Caco-2 (cell line): ENCODE data around the gene SLC16A6. TPM values are rescaled to one million over a fixed set of nuclear protein-coding genes. Genes with fewer than 3 reads are reported as not detected.
A peak's percentile ranks its signal among the peaks of the same experiment; 100 is the strongest.
"Not testable (repeated sequence)": the region's sequence is repeated elsewhere in the genome, so short reads cannot be mapped to it uniquely, and the experiment has no call there.

Source experiments
- BruUV-seq: library from RNA; stranded (reverse); fragments of 400-500 nt; replicated peaks from 2 replicates; lab custom pipeline; 2021; lab: Mats Ljungman, UMichigan
- CTCF ChIA-PET: fragments of 300-600 bp; sonication (Branson Sonifier 250); formaldehyde crosslinking; loops from one replicate; lab custom pipeline; 2022; ENCODE audit warnings: antibody characterized with exemption; lab: Charles Lee
- POLR2A ChIA-PET: fragments of 300-600 bp; sonication (Branson Sonifier 250); formaldehyde crosslinking; loops from one replicate; lab custom pipeline; 2022; ENCODE audit warnings: antibody characterized with exemption; lab: Charles Lee
- DNase-seq, 2 experiments: peaks; one replicate each; pipeline versions ENCODE4 v3.0.0 to v3.0.0-alpha.2; 2020 to 2022
- H3K27me3 ChIP-seq: replicated peaks from 2 replicates; pipeline ENCODE4 v1.6.0; 2011; ENCODE audit warnings: low read length; ENCODE audit not compliant: control insufficient read depth, insufficient read depth
- H3K36me3 ChIP-seq: 2 replicates; pipeline ENCODE4 v1.5.1; 2011; ENCODE audit warnings: low read length; ENCODE audit not compliant: control insufficient read depth, insufficient read depth
- H3K4me1 ChIP-seq: fragments of 250-450 bp; sonication (Bioruptor Pico); 2 replicates; pipeline ENCODE4 v1.5.1; 2020; ENCODE audit warnings: mild to moderate bottlenecking
- H3K4me3 ChIP-seq: 2 replicates; pipeline ENCODE4 v1.5.1; 2011; ENCODE audit warnings: low read depth, mild to moderate bottlenecking, control low read depth, low read length
- H3K9me3 ChIP-seq: fragments of 250-450 bp; sonication (Bioruptor Pico); 2 replicates; pipeline ENCODE4 v1.5.1; 2020; ENCODE audit warnings: mild to moderate bottlenecking, moderate library complexity
- H3K27ac Mint-ChIP-seq: one replicate; pipeline ENCODE4 v1.8.0; 2022; ENCODE audit warnings: mixed read lengths; ENCODE audit not compliant: unreplicated experiment
- H3K27me3 Mint-ChIP-seq: one replicate; pipeline ENCODE4 v1.8.0; 2022; ENCODE audit warnings: mixed read lengths; ENCODE audit not compliant: insufficient read depth, unreplicated experiment
- H3K36me3 Mint-ChIP-seq: one replicate; pipeline ENCODE4 v1.8.0; 2022; ENCODE audit warnings: mild to moderate bottlenecking, mixed read lengths; ENCODE audit not compliant: insufficient read depth, unreplicated experiment
- H3K4me1 Mint-ChIP-seq: one replicate; pipeline ENCODE4 v1.8.0; 2022; ENCODE audit warnings: low read depth, mixed read lengths; ENCODE audit not compliant: unreplicated experiment
- H3K4me3 Mint-ChIP-seq: one replicate; pipeline ENCODE4 v1.8.0; 2022; ENCODE audit warnings: mild to moderate bottlenecking, moderate library complexity, mixed read lengths; ENCODE audit not compliant: unreplicated experiment
- H3K9me3 Mint-ChIP-seq: one replicate; pipeline ENCODE4 v1.8.0; 2022; ENCODE audit warnings: mixed read lengths; ENCODE audit not compliant: unreplicated experiment
- intact Hi-C: fragments of 100-400 bp; cut with micrococcal nuclease; formaldehyde crosslinking; loops from one replicate; pipeline ENCODE4 v1.10.0; 2022; ENCODE audit not compliant: unreplicated experiment
- total RNA-seq: library from RNA; stranded (reverse); gene quantifications from 2 replicates; pipeline ENCODE4 v1.2.3, GENCODE V29; 2022
- TF ChIP-seq, protein P1 (sequence below), 2 experiments: fragments of 200-600 bp in 1 of 2; IDR thresholded peaks; 1 replicate in 1 of 2; 2 replicates in 1 of 2; pipeline versions ENCODE4 v1.5.1 to v1.8.0; 2011 to 2022; ENCODE audit warnings: antibody characterized with exemption in 1 of 2, control low read depth in 1 of 2, inconsistent platforms in 1 of 2, low read depth in 1 of 2, low read length in 1 of 2, mild to moderate bottlenecking in 1 of 2, moderate library complexity in 1 of 2; ENCODE audit not compliant: insufficient read depth in 1 of 2, severe bottlenecking in 1 of 2, unreplicated experiment in 1 of 2

The SLC16A6 gene
- total RNA-seq, 1 experiment from 2014 or later, result 1.0 TPM

DNA sequence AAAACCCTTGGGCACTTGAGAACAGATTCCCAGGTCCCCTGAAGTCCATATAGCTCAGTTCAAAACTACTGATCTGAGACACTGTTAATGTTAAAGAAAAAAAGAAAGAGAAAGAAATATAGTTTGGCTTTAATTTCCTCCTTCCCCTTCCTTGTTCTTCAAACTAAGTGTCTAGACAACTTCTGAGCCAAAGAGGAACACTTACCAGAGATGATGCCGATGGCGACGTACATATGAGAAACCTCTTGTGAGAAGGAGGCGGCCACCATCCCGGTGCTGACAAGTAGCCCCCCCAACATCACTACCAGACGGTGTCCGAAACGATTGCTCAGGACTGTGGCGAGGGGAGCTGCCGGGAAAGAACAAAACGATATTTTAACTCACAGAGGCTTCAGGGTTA lies 17.2 kb downstream of the SLC16A6 start:
- ChIA-PET POLR2A (no interaction called here), CTCF (no interaction called here)
- TF ChIP-seq, protein P1, sequence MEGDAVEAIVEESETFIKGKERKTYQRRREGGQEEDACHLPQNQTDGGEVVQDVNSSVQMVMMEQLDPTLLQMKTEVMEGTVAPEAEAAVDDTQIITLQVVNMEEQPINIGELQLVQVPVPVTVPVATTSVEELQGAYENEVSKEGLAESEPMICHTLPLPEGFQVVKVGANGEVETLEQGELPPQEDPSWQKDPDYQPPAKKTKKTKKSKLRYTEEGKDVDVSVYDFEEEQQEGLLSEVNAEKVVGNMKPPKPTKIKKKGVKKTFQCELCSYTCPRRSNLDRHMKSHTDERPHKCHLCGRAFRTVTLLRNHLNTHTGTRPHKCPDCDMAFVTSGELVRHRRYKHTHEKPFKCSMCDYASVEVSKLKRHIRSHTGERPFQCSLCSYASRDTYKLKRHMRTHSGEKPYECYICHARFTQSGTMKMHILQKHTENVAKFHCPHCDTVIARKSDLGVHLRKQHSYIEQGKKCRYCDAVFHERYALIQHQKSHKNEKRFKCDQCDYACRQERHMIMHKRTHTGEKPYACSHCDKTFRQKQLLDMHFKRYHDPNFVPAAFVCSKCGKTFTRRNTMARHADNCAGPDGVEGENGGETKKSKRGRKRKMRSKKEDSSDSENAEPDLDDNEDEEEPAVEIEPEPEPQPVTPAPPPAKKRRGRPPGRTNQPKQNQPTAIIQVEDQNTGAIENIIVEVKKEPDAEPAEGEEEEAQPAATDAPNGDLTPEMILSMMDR (IDR thresholded peaks at IDR 0.05; ENCODE audit: insufficient read depth in 1 of 2, low read depth in 1 of 2, low read length in 1 of 2, severe bottlenecking in 1 of 2, unreplicated experiment in 1 of 2), result no peak
- Mint-ChIP-seq H3K4me1 (no peaks in the 10 kb centered on the region), H3K36me3 (no peaks in the 10 kb centered on the region), H3K27ac (no peak overlapping the region), H3K27me3 (no peaks in the 10 kb centered on the region), H3K9me3 (no peaks in the 10 kb centered on the region), H3K4me3 (no peak overlapping the region)
- no peaks in the 10 kb centered on the region for H3K36me3 ChIP-seq
- H3K4me3 ChIP-seq, result no peak overlapping the region
- intact Hi-C loops, result no loop called here
- H3K9me3 ChIP-seq, result peaks cover 18% of the 10 kb centered on the region
- BruUV-seq, result no TSS peak
- H3K4me1 ChIP-seq, result no peaks in the 10 kb centered on the region
- DNase-seq, result no peak
- no peaks in the 10 kb centered on the region for H3K27me3 ChIP-seq

DNA sequence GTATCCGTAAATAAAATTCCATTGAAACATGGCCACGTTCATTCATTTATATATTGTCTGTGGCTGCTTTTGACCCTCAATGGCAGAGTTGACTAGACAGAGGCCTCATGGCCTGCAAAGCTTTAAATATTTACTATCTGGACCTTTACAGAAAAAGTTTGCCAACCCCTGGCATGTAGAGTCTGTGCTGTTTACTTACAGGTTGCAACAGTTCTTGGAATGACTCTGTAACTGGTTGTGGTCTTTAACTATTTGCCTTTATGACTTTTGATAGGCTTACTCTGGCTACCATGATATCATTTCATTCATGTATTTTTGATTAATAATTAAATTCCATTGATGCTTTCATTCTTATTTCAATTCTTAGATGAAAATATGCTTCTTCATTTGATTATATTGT lies 25.1 kb downstream of the SLC16A6 start:
- CTCF ChIA-PET, result interaction anchor here (0.7 kb wide), 1 partner anchor 17 kb away, joined by 4 read pairs; no protein-coding TSS in a partner anchor
- BruUV-seq, H3K9me3 ChIP-seq, DNase-seq, H3K36me3 ChIP-seq, H3K4me1 Mint-ChIP-seq, intact Hi-C loops, H3K4me3 Mint-ChIP-seq, H3K27me3 ChIP-seq, H3K27me3 Mint-ChIP-seq, H3K4me3 ChIP-seq, POLR2A ChIA-PET, H3K9me3 Mint-ChIP-seq, H3K36me3 Mint-ChIP-seq, H3K27ac Mint-ChIP-seq, H3K4me1 ChIP-seq: not testable (repeated sequence)

DNA sequence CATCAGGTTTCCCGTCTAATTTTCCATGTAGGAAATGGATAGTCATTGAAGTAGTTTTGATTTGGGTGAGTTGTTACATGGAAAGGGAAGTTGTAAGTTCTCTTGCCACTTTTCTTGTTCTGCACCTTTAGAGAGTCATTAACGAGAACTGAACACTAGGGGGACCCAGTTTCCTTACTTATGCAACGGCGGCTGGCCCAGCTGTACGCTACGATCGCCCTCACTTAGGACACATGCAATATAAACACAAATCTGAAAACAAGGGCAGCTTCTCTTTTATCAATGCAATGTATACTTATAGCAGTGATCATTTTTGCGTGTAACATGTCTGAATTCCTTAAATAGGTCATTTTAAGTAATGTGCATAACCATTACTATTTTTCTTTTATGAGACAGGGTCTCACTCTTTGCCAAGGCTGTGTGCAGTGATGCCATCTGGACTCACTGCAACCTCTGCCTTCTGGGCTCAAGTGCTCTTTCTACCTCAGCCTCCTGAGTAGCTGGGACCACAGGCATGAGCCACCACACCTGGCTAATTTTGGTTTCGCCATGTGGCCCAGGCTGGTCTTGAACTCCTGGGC lies 27.7 kb downstream of the SLC16A6 start:
- not testable (repeated sequence) for H3K36me3 ChIP-seq, H3K4me1 ChIP-seq, H3K27me3 ChIP-seq, H3K9me3 ChIP-seq, H3K9me3 Mint-ChIP-seq, H3K4me1 Mint-ChIP-seq, BruUV-seq, H3K36me3 Mint-ChIP-seq, H3K4me3 ChIP-seq, H3K4me3 Mint-ChIP-seq, H3K27me3 Mint-ChIP-seq, H3K27ac Mint-ChIP-seq
- TF ChIP-seq, protein P1 (IDR thresholded peaks at IDR 0.05; ENCODE audit: insufficient read depth in 1 of 2, low read depth in 1 of 2, low read length in 1 of 2, severe bottlenecking in 1 of 2, unreplicated experiment in 1 of 2), result peak; percentile 52 to 67
- POLR2A ChIA-PET, result interaction anchor here (0.5 kb wide), 1 partner anchor 179 kb away, joined by 8 read pairs; no protein-coding TSS in a partner anchor
- CTCF ChIA-PET, result interaction anchor here (0.6 to 1.3 kb wide), 2 partner anchors 48 to 136 kb away, joined by 3 to 15 read pairs; no protein-coding TSS in a partner anchor
- peak; percentile 39 to 76 for DNase-seq
- intact Hi-C loops, result loop anchor here (1.0 kb wide), 3 partner anchors 136 to 200 kb away; no protein-coding TSS in a partner anchor

DNA sequence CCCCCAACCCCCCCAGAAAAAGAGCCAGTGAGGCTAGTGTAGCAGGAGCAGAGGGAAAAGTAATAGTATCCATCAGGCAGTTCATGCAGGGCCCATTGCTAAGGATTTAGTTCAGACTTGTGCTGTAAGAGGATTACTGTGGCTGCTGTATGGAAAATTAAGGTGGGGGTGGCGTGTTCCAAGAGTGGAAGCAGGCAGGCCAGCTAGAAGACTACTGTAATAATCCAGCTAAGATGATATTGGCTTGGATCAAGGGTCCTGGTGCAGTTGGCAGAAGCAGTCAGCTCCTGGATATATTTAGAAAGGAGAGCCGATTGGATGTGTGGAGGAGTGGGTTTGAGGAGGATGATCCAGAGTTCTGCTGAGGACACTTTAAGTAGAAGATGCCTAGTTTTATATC lies 28.5 kb downstream of the SLC16A6 start:
- H3K36me3 ChIP-seq, H3K4me1 ChIP-seq, H3K4me3 ChIP-seq, POLR2A ChIA-PET, H3K9me3 Mint-ChIP-seq, BruUV-seq, H3K27me3 Mint-ChIP-seq, DNase-seq, H3K4me3 Mint-ChIP-seq, H3K27ac Mint-ChIP-seq, H3K36me3 Mint-ChIP-seq, intact Hi-C loops, H3K9me3 ChIP-seq, H3K27me3 ChIP-seq, H3K4me1 Mint-ChIP-seq: not testable (repeated sequence)
- CTCF ChIA-PET, result interaction anchor here (1.3 kb wide), 1 partner anchor 137 kb away, joined by 15 read pairs; no protein-coding TSS in a partner anchor
